ENCODE data around the gene IKZF1.

- TF ChIP-seq POLR2A (conservative IDR thresholded peaks at IDR 0.05) (no peak), KLF1 (tag; IDR thresholded peaks at IDR 0.05) (no peak), SIN3A (IDR thresholded peaks at IDR 0.05; ENCODE audit: borderline replicate concordance in 2 of 2, control insufficient read depth in 1 of 2, low read depth in 2 of 2, low read length in 2 of 2) (no peak), BRF1 (IDR thresholded peaks at IDR 0.05; ENCODE audit: borderline replicate concordance, extremely low read depth, insufficient read length) (no peak)
- TF ChIP-seq, protein P1, sequence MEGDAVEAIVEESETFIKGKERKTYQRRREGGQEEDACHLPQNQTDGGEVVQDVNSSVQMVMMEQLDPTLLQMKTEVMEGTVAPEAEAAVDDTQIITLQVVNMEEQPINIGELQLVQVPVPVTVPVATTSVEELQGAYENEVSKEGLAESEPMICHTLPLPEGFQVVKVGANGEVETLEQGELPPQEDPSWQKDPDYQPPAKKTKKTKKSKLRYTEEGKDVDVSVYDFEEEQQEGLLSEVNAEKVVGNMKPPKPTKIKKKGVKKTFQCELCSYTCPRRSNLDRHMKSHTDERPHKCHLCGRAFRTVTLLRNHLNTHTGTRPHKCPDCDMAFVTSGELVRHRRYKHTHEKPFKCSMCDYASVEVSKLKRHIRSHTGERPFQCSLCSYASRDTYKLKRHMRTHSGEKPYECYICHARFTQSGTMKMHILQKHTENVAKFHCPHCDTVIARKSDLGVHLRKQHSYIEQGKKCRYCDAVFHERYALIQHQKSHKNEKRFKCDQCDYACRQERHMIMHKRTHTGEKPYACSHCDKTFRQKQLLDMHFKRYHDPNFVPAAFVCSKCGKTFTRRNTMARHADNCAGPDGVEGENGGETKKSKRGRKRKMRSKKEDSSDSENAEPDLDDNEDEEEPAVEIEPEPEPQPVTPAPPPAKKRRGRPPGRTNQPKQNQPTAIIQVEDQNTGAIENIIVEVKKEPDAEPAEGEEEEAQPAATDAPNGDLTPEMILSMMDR (IDR thresholded peaks at IDR 0.05 in 2 of 3, conservative IDR thresholded peaks at IDR 0.05 in 1 of 3; ENCODE audit: insufficient read depth in 2 of 3, low read depth in 1 of 3, low read length in 3 of 3) = no peak
- TF ChIP-seq, protein P2, sequence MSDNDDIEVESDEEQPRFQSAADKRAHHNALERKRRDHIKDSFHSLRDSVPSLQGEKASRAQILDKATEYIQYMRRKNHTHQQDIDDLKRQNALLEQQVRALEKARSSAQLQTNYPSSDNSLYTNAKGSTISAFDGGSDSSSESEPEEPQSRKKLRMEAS (CRISPR knock-in tag; IDR thresholded peaks at IDR 0.05) = no peak
These were observed 145.0 kb downstream of the IKZF1 start for GRCh38 chr7:50449501-50449880.
